Activated naive CD4-positive, alpha-beta T cell treated with anti-CD3 and anti-CD28 coated beads, Interleukin-2, amount 10 ng/mL, durations not matched to agents 7 days and 5 days (primary cell): ENCODE measurements around the gene ADARB2.
"Not testable (repeated sequence)": the region's sequence is repeated elsewhere in the genome, so short reads cannot be mapped to it uniquely, and the experiment has no call there.

Source experiments
- CTCF ChIA-PET: fragments of 350-600 bp; sonication (Branson Sonifier 250); formaldehyde crosslinking; loops from one replicate; lab custom pipeline; 2021; ENCODE audit warnings: antibody characterized with exemption; lab: Charles Lee
- DNase-seq: peaks from one replicate; pipeline ENCODE4 v3.0.0-alpha.2; 2020
- H3K27ac Mint-ChIP-seq: one replicate; pipeline ENCODE4 v1.8.0; 2021; ENCODE audit warnings: mild to moderate bottlenecking, moderate library complexity, mixed read lengths
- H3K27me3 Mint-ChIP-seq: one replicate; pipeline ENCODE4 v1.8.0; 2021; ENCODE audit warnings: mild to moderate bottlenecking, mixed read lengths
- H3K36me3 Mint-ChIP-seq: one replicate; pipeline ENCODE4 v1.8.0; 2021; ENCODE audit warnings: mixed read lengths
- H3K4me1 Mint-ChIP-seq: one replicate; pipeline ENCODE4 v1.8.0; 2021; ENCODE audit warnings: mixed read lengths
- H3K4me3 Mint-ChIP-seq: one replicate; pipeline ENCODE4 v1.8.0; 2021; ENCODE audit warnings: mild to moderate bottlenecking, moderate library complexity, mixed read lengths
- H3K9me3 Mint-ChIP-seq: one replicate; pipeline ENCODE4 v1.8.0; 2021; ENCODE audit warnings: mixed read lengths

ADARB2 gene

GRCh38 chr10:1548146-1548545, 189.2 kb downstream of the ADARB2 start:
- H3K4me3 Mint-ChIP-seq = no peak overlapping the region
- H3K36me3 Mint-ChIP-seq = no peaks in the 10 kb centered on the region
- CTCF ChIA-PET = no interaction called here
- H3K27ac Mint-ChIP-seq = peak overlapping the region; percentile 66
- DNase-seq = no peak
- no peaks in the 10 kb centered on the region for H3K27me3 Mint-ChIP-seq
- H3K9me3 Mint-ChIP-seq = peaks cover 7% of the 10 kb centered on the region
- peaks cover 26% of the 10 kb centered on the region for H3K4me1 Mint-ChIP-seq

DNA sequence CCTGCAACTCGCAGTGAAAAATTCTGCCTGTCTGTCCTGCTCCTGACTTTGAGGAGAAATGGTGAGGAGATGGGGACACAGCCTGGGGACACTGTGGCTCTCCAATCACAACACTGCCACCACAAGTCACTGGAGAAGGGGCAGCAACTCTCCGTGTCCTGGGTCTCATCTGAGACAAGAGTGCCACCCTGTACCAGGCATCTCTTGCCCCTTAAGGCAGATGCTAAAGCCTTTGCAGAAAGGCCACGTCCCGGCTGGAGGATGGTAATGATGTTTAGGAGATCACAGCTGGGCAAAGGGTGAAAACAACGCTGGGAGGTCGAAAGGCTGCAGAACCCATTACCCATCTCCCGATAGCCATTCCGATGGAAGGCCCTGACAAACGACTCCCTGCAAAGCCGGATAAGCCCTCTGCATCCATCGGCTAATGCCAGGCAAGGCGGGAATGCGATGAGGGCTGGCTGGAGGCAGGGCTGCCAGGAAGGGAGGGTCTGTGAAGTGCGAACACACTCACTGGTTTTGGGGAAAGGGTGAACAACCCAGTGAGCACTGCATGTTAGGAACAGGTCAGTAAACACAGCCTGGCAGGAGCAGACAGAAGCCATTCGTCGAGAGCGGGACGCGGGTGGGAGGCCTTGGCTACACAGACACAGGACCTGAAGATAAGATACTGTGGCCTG, 190.8 kb downstream of the ADARB2 start:
- Mint-ChIP-seq H3K36me3 (no peaks in the 10 kb centered on the region), H3K27me3 (no peaks in the 10 kb centered on the region), H3K9me3 (peaks cover 7% of the 10 kb centered on the region), H3K4me3 (no peak overlapping the region), H3K27ac (no peak overlapping the region), H3K4me1 (peaks cover 26% of the 10 kb centered on the region)
- CTCF ChIA-PET = no interaction called here
- DNase-seq = no peak

DNA sequence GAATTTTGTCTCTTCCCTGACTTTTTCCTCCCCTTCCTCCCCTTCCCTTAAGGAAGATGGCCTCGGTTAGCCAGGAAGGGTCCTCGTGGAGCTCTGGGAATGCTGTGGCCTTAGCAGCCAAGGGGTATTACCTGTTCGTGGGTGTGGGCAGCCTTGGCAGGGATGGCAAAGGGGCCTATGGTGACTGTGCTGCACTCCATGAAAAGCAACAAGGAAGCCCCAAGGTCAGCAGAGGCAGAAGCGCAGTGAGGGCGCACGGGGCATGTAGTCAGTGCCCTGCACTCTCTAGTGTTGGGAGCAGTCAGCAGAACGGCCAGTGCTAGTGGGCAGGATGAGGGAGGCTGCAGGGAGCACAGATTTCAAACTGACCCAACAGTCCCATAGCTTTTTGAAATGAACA, 191.8 kb downstream of the ADARB2 start:
- CTCF ChIA-PET = no interaction called here
- H3K27me3 Mint-ChIP-seq = no peaks in the 10 kb centered on the region
- H3K9me3 Mint-ChIP-seq = peaks cover 6% of the 10 kb centered on the region
- peaks cover 19% of the 10 kb centered on the region for H3K4me1 Mint-ChIP-seq
- H3K36me3 Mint-ChIP-seq = no peaks in the 10 kb centered on the region
- DNase-seq = no peak
- H3K4me3 Mint-ChIP-seq = no peak overlapping the region
- H3K27ac Mint-ChIP-seq = no peak overlapping the region

- no peaks in the 10 kb centered on the region for H3K36me3 Mint-ChIP-seq
- DNase-seq = no peak
- H3K4me3 Mint-ChIP-seq = no peak overlapping the region
- no peaks in the 10 kb centered on the region for H3K27me3 Mint-ChIP-seq
- H3K4me1 Mint-ChIP-seq = peaks cover 13% of the 10 kb centered on the region
- CTCF ChIA-PET = no interaction called here
- H3K27ac Mint-ChIP-seq = no peak overlapping the region
- H3K9me3 Mint-ChIP-seq = peaks cover under 1% of the 10 kb centered on the region
Measured at GRCh38 chr10:1544929-1545328, 192.4 kb downstream of the ADARB2 start.

- H3K27ac Mint-ChIP-seq = no peak overlapping the region
- DNase-seq = no peak
- H3K36me3 Mint-ChIP-seq = no peaks in the 10 kb centered on the region
- CTCF ChIA-PET = no interaction called here
- no peak overlapping the region for H3K4me3 Mint-ChIP-seq
- H3K9me3 Mint-ChIP-seq = no peaks in the 10 kb centered on the region
- peaks cover 7% of the 10 kb centered on the region for H3K4me1 Mint-ChIP-seq
- no peaks in the 10 kb centered on the region for H3K27me3 Mint-ChIP-seq
Measured at GRCh38 chr10:1544209-1544673, 193.1 kb downstream of the ADARB2 start.

DNA sequence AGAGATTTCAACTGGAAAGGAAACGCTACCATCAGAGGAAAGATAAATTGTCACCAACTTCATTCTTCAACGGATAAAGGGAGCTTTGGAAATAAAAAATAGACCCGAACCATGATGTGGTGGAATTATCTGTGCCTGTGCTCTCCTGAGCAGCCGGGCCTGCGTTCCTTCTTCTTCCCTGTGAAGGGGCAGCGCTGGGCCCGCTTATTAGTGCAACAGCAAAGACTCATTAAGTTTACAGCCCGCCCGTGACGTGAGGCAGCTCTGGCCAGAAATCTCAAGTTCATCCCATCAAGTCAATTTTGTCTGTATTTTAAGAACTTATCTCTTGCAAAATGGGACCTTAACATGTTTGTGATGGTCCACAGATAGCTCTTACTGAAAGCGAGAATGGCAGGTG, 193.7 kb downstream of the ADARB2 start:
- H3K27ac Mint-ChIP-seq = no peak overlapping the region
- H3K4me3 Mint-ChIP-seq = no peak overlapping the region
- CTCF ChIA-PET = no interaction called here
- H3K9me3 Mint-ChIP-seq = no peaks in the 10 kb centered on the region
- DNase-seq = no peak
- peaks cover 3% of the 10 kb centered on the region for H3K4me1 Mint-ChIP-seq
- H3K36me3 Mint-ChIP-seq = no peaks in the 10 kb centered on the region
- H3K27me3 Mint-ChIP-seq = no peaks in the 10 kb centered on the region

- Mint-ChIP-seq H3K36me3 (no peaks in the 10 kb centered on the region), H3K9me3 (no peaks in the 10 kb centered on the region), H3K4me1 (no peaks in the 10 kb centered on the region), H3K27ac (no peak overlapping the region), H3K4me3 (no peak overlapping the region), H3K27me3 (peaks cover 3% of the 10 kb centered on the region)
- CTCF ChIA-PET = no interaction called here
- DNase-seq = peak; percentile 11
Measured at GRCh38 chr10:1542941-1543340, 194.4 kb downstream of the ADARB2 start.

GRCh38 chr10:1540144-1540543, 197.2 kb downstream of the ADARB2 start:
- H3K4me3 Mint-ChIP-seq = no peak overlapping the region

GRCh38 chr10:1539216-1539615, 198.1 kb downstream of the ADARB2 start:
- Mint-ChIP-seq H3K9me3 (no peaks in the 10 kb centered on the region), H3K4me3 (no peak overlapping the region), H3K27me3 (peaks cover 3% of the 10 kb centered on the region), H3K27ac (no peak overlapping the region), H3K36me3 (no peaks in the 10 kb centered on the region), H3K4me1 (no peaks in the 10 kb centered on the region)
- no peak for DNase-seq
- CTCF ChIA-PET = no interaction called here

More at GRCh38 chr10:1540144-1540543, 197.2 kb downstream of the ADARB2 start:
- Mint-ChIP-seq H3K36me3 (no peaks in the 10 kb centered on the region), H3K27me3 (peaks cover 3% of the 10 kb centered on the region), H3K4me1 (no peaks in the 10 kb centered on the region), H3K27ac (no peak overlapping the region), H3K9me3 (no peaks in the 10 kb centered on the region)
- CTCF ChIA-PET = no interaction called here
- DNase-seq = no peak

DNA sequence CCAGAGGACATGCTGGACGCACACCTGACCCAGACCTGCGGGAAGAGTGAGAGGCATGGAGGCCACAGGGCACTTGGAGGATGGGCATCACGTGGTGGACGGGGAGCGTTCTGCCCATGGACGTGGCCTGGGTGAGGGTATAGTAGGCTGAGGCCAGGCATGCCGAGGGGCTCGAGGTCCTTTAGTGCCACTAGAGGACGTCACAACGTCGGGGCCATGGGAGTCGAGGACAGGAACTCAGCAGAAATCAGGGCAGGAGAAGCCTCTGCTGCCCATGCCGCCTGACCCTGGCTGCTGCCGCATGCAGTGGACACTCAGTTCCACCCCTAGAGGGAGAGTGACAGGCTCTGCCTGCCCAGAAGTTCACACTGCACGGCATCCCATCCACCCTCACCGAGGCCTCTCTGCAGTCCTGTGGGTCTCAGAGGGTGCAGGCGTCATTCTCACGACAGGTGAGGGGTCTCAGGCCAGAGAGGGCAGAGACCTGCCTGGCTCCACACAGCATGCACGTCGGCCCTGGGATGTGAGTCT, 198.7 kb downstream of the ADARB2 start:
- no peak overlapping the region for H3K4me3 Mint-ChIP-seq
- H3K4me1 Mint-ChIP-seq = no peaks in the 10 kb centered on the region
- no peak overlapping the region for H3K27ac Mint-ChIP-seq
- H3K9me3 Mint-ChIP-seq = no peaks in the 10 kb centered on the region
- peak; percentile 16 for DNase-seq
- H3K27me3 Mint-ChIP-seq = peaks cover 3% of the 10 kb centered on the region
- CTCF ChIA-PET = no interaction called here
- H3K36me3 Mint-ChIP-seq = no peaks in the 10 kb centered on the region

DNA sequence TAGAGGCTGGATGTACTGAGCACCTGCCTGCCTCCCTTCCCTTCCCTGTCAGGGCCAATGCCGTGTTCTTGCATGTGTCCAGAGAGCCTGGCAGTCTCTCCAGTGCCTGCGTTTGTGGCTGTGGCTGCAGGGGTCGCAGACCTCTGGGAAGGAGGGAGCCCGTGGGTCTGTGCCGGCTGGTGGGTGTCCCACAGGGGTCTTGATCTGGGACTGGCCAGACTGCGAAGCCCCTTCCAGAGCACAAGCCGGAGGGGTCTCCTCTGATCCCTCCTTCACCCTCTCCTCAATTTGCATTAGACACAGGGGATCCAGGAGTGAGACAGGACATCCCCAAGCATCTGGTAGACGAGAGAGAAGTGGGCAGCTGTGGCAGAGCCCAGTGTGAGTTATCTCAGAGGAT, 199.2 kb downstream of the ADARB2 start:
- H3K4me1 Mint-ChIP-seq = no peaks in the 10 kb centered on the region
- H3K4me3 Mint-ChIP-seq = no peak overlapping the region
- no peak for DNase-seq
- no peaks in the 10 kb centered on the region for H3K36me3 Mint-ChIP-seq
- H3K27me3 Mint-ChIP-seq = peaks cover 3% of the 10 kb centered on the region
- CTCF ChIA-PET = no interaction called here
- no peaks in the 10 kb centered on the region for H3K9me3 Mint-ChIP-seq
- H3K27ac Mint-ChIP-seq = no peak overlapping the region

DNA sequence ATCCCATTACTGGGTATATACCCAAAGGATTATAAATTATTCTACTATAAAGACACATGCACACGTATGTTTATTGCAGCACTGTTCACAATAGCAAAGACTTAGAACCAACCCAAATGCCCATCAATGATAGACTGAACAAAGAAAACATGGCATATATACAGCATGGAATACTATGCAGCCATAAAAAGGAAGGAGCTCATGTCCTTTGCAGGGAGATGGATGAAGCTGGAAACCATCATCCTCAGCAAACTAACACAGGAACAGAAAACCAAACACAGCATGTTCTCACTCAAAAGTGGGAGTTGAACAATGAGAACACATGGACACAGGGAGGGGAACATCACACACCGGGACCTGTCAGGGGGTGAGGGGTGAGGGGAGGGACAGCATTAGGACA, 199.9 kb downstream of the ADARB2 start:
- H3K9me3 Mint-ChIP-seq, CTCF ChIA-PET, H3K4me3 Mint-ChIP-seq, H3K4me1 Mint-ChIP-seq, DNase-seq, H3K36me3 Mint-ChIP-seq, H3K27me3 Mint-ChIP-seq, H3K27ac Mint-ChIP-seq: not testable (repeated sequence)

DNA sequence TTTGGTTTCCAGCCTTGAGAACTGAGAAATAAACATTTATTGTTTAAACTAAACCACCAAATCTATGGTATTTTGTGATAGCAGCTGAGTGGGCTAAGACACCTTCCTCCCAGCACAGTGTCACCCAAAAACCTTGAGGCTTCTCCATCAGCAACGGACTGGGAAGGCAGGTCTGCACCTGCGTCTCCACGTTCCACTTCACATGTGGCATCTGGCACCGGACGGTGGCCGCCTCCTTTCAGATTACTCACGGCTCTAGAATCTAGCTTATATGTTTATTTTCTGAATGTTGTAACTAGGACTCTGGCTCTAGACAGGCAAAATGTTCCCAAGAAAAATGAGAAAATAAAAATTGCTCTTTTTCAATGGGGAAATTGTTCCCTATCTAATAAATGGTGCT, 201.0 kb downstream of the ADARB2 start:
- CTCF ChIA-PET = no interaction called here
- H3K4me3 Mint-ChIP-seq = no peak overlapping the region

DNA sequence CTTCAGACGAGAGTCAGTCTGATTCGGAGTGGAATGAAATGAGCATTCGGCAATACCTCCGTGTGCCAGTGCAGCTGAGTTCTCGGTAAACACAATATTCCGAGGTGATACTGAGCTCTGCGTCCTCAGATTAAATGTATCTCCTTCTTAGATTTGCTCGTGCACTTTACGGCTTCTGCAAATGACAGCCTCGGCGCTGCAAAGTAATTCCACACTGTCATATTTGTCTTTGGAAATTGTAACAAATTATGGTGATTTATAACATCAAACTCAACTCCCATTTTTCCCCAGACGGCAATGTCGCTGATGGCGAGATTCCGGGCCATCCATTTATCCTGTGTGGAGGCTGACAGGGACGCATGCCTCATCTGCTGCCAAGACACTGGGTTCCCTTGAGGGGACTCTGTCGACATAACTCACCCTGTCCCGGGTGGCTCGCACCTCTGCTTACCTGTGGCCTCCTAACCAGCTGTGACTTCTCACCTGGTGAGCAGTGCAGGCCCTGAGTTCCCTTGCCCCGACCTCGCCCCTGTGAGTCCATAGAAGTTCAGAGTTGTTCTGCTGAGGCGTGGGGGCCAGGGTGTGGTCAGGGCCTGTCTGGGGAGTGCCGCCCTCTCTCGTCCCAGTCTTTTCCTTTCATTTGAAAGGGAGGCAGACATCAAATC, 201.9 kb downstream of the ADARB2 start:
- H3K36me3 Mint-ChIP-seq = no peaks in the 10 kb centered on the region
- no peak overlapping the region for H3K4me3 Mint-ChIP-seq
- DNase-seq = no peak
- H3K27ac Mint-ChIP-seq = no peak overlapping the region
- CTCF ChIA-PET = no interaction called here
- H3K9me3 Mint-ChIP-seq = no peaks in the 10 kb centered on the region
- H3K4me1 Mint-ChIP-seq = no peaks in the 10 kb centered on the region
- peaks cover 3% of the 10 kb centered on the region for H3K27me3 Mint-ChIP-seq

More for the DNA sequence above, 201.0 kb downstream of the ADARB2 start:
- peaks cover 3% of the 10 kb centered on the region for H3K27me3 Mint-ChIP-seq
- no peak overlapping the region for H3K27ac Mint-ChIP-seq
- H3K9me3 Mint-ChIP-seq = no peaks in the 10 kb centered on the region
- no peaks in the 10 kb centered on the region for H3K4me1 Mint-ChIP-seq
- peak; percentile 15 for DNase-seq
- H3K36me3 Mint-ChIP-seq = no peaks in the 10 kb centered on the region

DNA sequence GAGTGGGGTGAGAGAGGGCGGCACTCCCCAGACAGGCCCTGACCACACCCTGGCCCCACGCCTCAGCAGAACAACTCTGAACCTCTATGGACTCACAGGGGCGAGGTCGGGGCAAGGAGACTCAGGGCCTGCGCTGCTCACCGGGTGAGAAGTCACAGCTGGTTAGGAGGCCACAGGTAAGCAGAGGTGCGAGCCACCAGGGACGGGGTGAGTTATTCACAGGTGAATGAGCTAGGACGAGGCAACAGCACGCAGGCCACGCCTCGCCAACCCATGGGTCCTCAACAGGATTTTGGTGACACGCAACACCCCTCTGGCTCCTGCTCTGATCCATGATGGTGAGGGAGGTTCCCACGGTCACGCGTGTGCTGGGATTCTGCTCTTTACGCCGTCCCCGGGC, 202.5 kb downstream of the ADARB2 start:
- H3K27me3 Mint-ChIP-seq = peaks cover 3% of the 10 kb centered on the region
- H3K36me3 Mint-ChIP-seq = no peaks in the 10 kb centered on the region
- CTCF ChIA-PET = no interaction called here
- H3K9me3 Mint-ChIP-seq = no peaks in the 10 kb centered on the region
- no peak overlapping the region for H3K27ac Mint-ChIP-seq
- no peaks in the 10 kb centered on the region for H3K4me1 Mint-ChIP-seq
- no peak overlapping the region for H3K4me3 Mint-ChIP-seq
- no peak for DNase-seq
